K562 (cell line): ENCODE data around the gene SESN3. TPM values are rescaled to one million over a fixed set of nuclear protein-coding genes. Genes with fewer than 3 reads are reported as not detected.

ENCODE experiments used
- ATAC-seq: fragments of 200-7000 bp; cut with Tn5 transposase; 3 replicates; pipeline ENCODE4 v1.9.1; 2020; ENCODE audit warnings: moderate library complexity
- BruUV-seq: library from RNA; stranded (reverse); fragments of 400-500 nt; replicated peaks from 2 replicates; lab custom pipeline; 2021; lab: Mats Ljungman, UMichigan
- CTCF ChIA-PET: fragments of 300-600 bp; formaldehyde crosslinking; extraction: SDS; loops from one replicate; lab custom pipeline; 2021; ENCODE audit warnings: low intra/inter-chr PET ratio; lab: Yijun Ruan, JAX
- POLR2A ChIA-PET: fragments of 300-600, 350-650 bp; sonication (Branson Sonifier 250); formaldehyde crosslinking; extraction: SDS; loops from one replicate; lab custom pipeline; 2021; ENCODE audit warnings: antibody characterized with exemption, inconsistent platforms; lab: Yijun Ruan, JAX
- DNase-seq, 4 experiments: peaks; one replicate each; pipeline versions ENCODE4 v3.0.0 to v3.0.0-alpha.2; 2011 to 2018; ENCODE audit warnings: low spot score in 3 of 4, mixed read lengths in 3 of 4; ENCODE audit errors: extremely low read depth in 1 of 4
- FAIRE-seq: peaks from 2 replicates; lab custom pipeline; 2011; peaks lifted over from hg19 to GRCh38; lab: Jason Lieb, UNC
- H2AFZ ChIP-seq: 2 replicates; pipeline ENCODE4 v1.6.0; 2011; ENCODE audit warnings: low read depth, low read length, control low read depth, inconsistent platforms
- H3K27ac ChIP-seq: fragments of 200-600 bp; 3 replicates; pipeline ENCODE4 v1.8.0; 2011; ENCODE audit warnings: low read depth, mild to moderate bottlenecking, control low read depth, inconsistent platforms, low read length, moderate library complexity, mixed read lengths; ENCODE audit errors: extremely low read depth
- H3K27me3 ChIP-seq, 2 experiments: fragments of 300-600 bp in 1 of 2; 2 replicates in 1 of 2; 3 replicates in 1 of 2; pipeline versions ENCODE4 v1.6.0 to v1.8.0; 2011; ENCODE audit warnings: inconsistent platforms in 2 of 2, low read length in 2 of 2, mild to moderate bottlenecking in 1 of 2, mixed read lengths in 1 of 2, moderate library complexity in 1 of 2; ENCODE audit not compliant: control insufficient read depth in 2 of 2, insufficient read depth in 2 of 2
- H3K36me3 ChIP-seq: fragments of 300-600 bp; 3 replicates; pipeline ENCODE4 v1.8.0; 2011; ENCODE audit warnings: mild to moderate bottlenecking, low read length, inconsistent platforms; ENCODE audit not compliant: control insufficient read depth, insufficient read depth
- H3K4me1 ChIP-seq, 2 experiments: fragments of 200-600 bp in 1 of 2; replicated peaks in 1 of 2; 2 replicates in 1 of 2; 3 replicates in 1 of 2; pipeline versions ENCODE4 v1.5.1 to v1.8.0; 2011; ENCODE audit warnings: inconsistent platforms in 2 of 2, low read length in 2 of 2, mild to moderate bottlenecking in 1 of 2, mixed read lengths in 1 of 2, moderate library complexity in 1 of 2; ENCODE audit not compliant: control insufficient read depth in 2 of 2, insufficient read depth in 2 of 2
- H3K4me2 ChIP-seq: 2 replicates; pipeline ENCODE4 v1.6.1; 2011; ENCODE audit warnings: low read length, control low read depth, inconsistent platforms, mixed read lengths; ENCODE audit not compliant: insufficient read depth
- H3K4me3 ChIP-seq: fragments of 200-600 bp; sonication (generic), shearing (Covaris generic); 2 replicates; pipeline ENCODE4 v1.5.1; 2016; ENCODE audit warnings: control low read depth, inconsistent platforms
- H3K79me2 ChIP-seq: fragments of 200-600 bp; 3 replicates; pipeline ENCODE4 v1.8.0; 2011; ENCODE audit warnings: low read length, inconsistent platforms; ENCODE audit not compliant: control insufficient read depth, insufficient read depth
- H3K9ac ChIP-seq, 2 experiments: 2 replicates each; pipeline versions ENCODE4 v1.6.0 to v1.6.1; 2011; ENCODE audit warnings: low read depth in 2 of 2, low read length in 2 of 2, control low read depth in 1 of 2, inconsistent platforms in 1 of 2, mild to moderate bottlenecking in 1 of 2, mixed read lengths in 1 of 2; ENCODE audit not compliant: insufficient read depth in 1 of 2
- H3K9me1 ChIP-seq: one replicate; pipeline ENCODE4 v1.6.0; 2011; ENCODE audit warnings: inconsistent platforms, mild to moderate bottlenecking, low read length, moderate library complexity; ENCODE audit not compliant: control insufficient read depth, insufficient read depth
- H3K9me3 ChIP-seq: replicated peaks from 2 replicates; pipeline ENCODE4 v1.5.1; 2011; ENCODE audit warnings: low read depth, low read length, inconsistent platforms; ENCODE audit not compliant: control insufficient read depth, insufficient read depth
- H4K20me1 ChIP-seq: replicated peaks from 2 replicates; pipeline ENCODE4 v1.6.1; 2011; ENCODE audit warnings: low read length, inconsistent platforms, mixed read lengths; ENCODE audit not compliant: control insufficient read depth, insufficient read depth
- ESRRA ChIP-seq: fragments of 450-650 bp; IDR thresholded peaks from 2 replicates; pipeline ENCODE4 v1.6.1; 2014; ENCODE audit warnings: low read depth, mild to moderate bottlenecking, moderate library complexity, borderline replicate concordance
- HMGXB4 ChIP-seq: sonication (generic); formaldehyde crosslinking; IDR thresholded peaks from 2 replicates; pipeline ENCODE4 v1.8.1; 2023; ENCODE audit warnings: mild to moderate bottlenecking, missing genetic modification reagents
- ILK ChIP-seq: fragments of 450-650 bp; IDR thresholded peaks from 2 replicates; pipeline ENCODE4 v1.6.1; 2016; ENCODE audit warnings: missing genetic modification characterization, low read depth, mild to moderate bottlenecking, missing compliant biosample characterization, moderate library complexity, borderline replicate concordance
- KDM1A ChIP-seq, 2 experiments: fragments of 450-650 bp; IDR thresholded peaks; 2 replicates each; pipeline ENCODE4 v1.6.1; 2016; ENCODE audit warnings: mild to moderate bottlenecking in 2 of 2
- NCOA2 ChIP-seq, 2 experiments: fragments of 450-650 bp; IDR thresholded peaks; 2 replicates each; pipeline ENCODE4 v1.6.1; 2018; ENCODE audit warnings: mild to moderate bottlenecking in 2 of 2, moderate library complexity in 1 of 2; ENCODE audit not compliant: partially characterized antibody in 2 of 2
- NFATC3 ChIP-seq: fragments of 450-650 bp; IDR thresholded peaks from 2 replicates; pipeline ENCODE4 v1.6.1; 2017; ENCODE audit warnings: mild to moderate bottlenecking
- RUNX1 ChIP-seq: sonication (generic); IDR thresholded peaks from 2 replicates; pipeline ENCODE4 v1.6.1; 2016; ENCODE audit warnings: antibody characterized with exemption, low read depth
- SMAD2 ChIP-seq: fragments of 150-350 bp; IDR thresholded peaks from 2 replicates; pipeline ENCODE4 v1.6.1; 2014; ENCODE audit warnings: low read depth, mild to moderate bottlenecking, low read length
- ZKSCAN1 ChIP-seq: fragments of 150-350 bp; IDR thresholded peaks from 2 replicates; pipeline ENCODE4 v1.6.1; 2016; ENCODE audit warnings: low read depth, low read length
- ZNF561 ChIP-seq: fragments of 450-650 bp; formaldehyde crosslinking; conservative IDR thresholded peaks from 2 replicates; pipeline ENCODE4 v1.4.0; 2020; ENCODE audit warnings: mild to moderate bottlenecking, moderate library complexity
- WGBS: fragments of 100-300 bp; shearing (Covaris generic); methylation state at CpG from one replicate; pipeline ENCODE4 v1.1.6; 2016; ENCODE audit warnings: low coverage, mixed read lengths; ENCODE audit not compliant: insufficient coverage; ENCODE audit errors: missing lambda C conversion rate; 5-methylcytosine and 5-hydroxymethylcytosine counted together
- in situ Hi-C: fragments of 300-500 bp; cut with MboI; formaldehyde crosslinking; loops from 4 replicates; pipeline ENCODE4 v1.15.0; 2018; ENCODE audit warnings: inconsistent platforms, mixed read lengths
- intact Hi-C: fragments of 100-400 bp; cut with micrococcal nuclease; formaldehyde crosslinking; loops from 2 replicates; pipeline ENCODE4 v1.14.2; 2022
- polyA plus RNA-seq, 8 experiments: library from polyadenylated mRNA; depleted of rRNA in 4 of 8; stranded (reverse) in 5 of 8; unstranded in 3 of 8; fragments of >200 nt; fragmentation: Nextera tagmentation in 2 of 8; fragmentation: Illumina TruSeq in 1 of 8; extraction: Ambion mirVana in 2 of 8; extraction: Trizol in 1 of 8; gene quantifications; 2 replicates each; pipeline versions ENCODE4 v1.2.1 to v1.2.3, GENCODE V29; 2011 to 2014; ENCODE audit warnings: inconsistent platforms in 1 of 8, missing spikeins in 1 of 8
- total RNA-seq, 7 experiments: library from RNA; depleted of rRNA in 6 of 7; stranded (reverse); fragments of >200 nt in 6 of 7; fragmentation: Illumina TruSeq in 2 of 7; extraction: Trizol in 2 of 7; gene quantifications; 2 replicates each; pipeline versions ENCODE4 v1.2.1 to v1.2.3, GENCODE V29; 2011 to 2021; ENCODE audit warnings: low replicate concordance in 1 of 7

The SESN3 gene
- total and polyA plus RNA-seq, 9 of the 15 experiments (the other 6 are each of a cell fraction or from before 2014, with no cell fraction given), result 0.44 to 2.6 (median 1.5) TPM

- TF ChIP-seq ZKSCAN1 (no peak), HMGXB4 (no peak), NFATC3 (no peak), ZNF561 (CRISPR knock-in tag) (no peak), SMAD2 (no peak)
Observed at GRCh38 chr11:95248666-95249467, 17.9 kb upstream of the SESN3 start (continued).

GRCh38 chr11:95247883-95248282 lies 16.9 kb upstream of the SESN3 start:
- no TSS peak for BruUV-seq
- no peaks in the 10 kb centered on the region for H3K36me3 ChIP-seq
- POLR2A ChIA-PET, result interaction anchor here (0.6 kb wide), 1 partner anchor 177 kb away, joined by 3 read pairs; no protein-coding TSS in a partner anchor
- DNase-seq, result no peak
- H3K4me2 ChIP-seq, result no peak overlapping the region
- TF ChIP-seq ILK (no peak), RUNX1 (no peak), NCOA2 (IDR thresholded peaks at IDR 0.05; ENCODE audit: partially characterized antibody in 2 of 2) (no peak), KDM1A (IDR thresholded peaks at IDR 0.05) (no peak), ESRRA (no peak)
- TF ChIP-seq, all 486 proteins: peak for 0
- H2AFZ ChIP-seq, result no peak overlapping the region
- no peaks in the 10 kb centered on the region for H3K9me3 ChIP-seq
- no peaks in the 10 kb centered on the region for H3K9me1 ChIP-seq
- FAIRE-seq, result no peak
- no peaks in the 10 kb centered on the region for H3K27me3 ChIP-seq
- no peaks in the 10 kb centered on the region for H3K79me2 ChIP-seq
- H3K4me3 ChIP-seq, result no peak overlapping the region
- CTCF ChIA-PET, result no interaction called here
- H3K9ac ChIP-seq, result no peak overlapping the region
- no peak overlapping the region for H3K27ac ChIP-seq
- no peak for ATAC-seq
- intact Hi-C loops, result no loop called here
- H3K4me1 ChIP-seq, result no peaks in the 10 kb centered on the region; a peak in 2 of 5 replicates
- 5% methylated on average over 3 of the region's 3 CpGs for WGBS
- H4K20me1 ChIP-seq, result no peaks in the 10 kb centered on the region
- in situ Hi-C loops, result no loop called here
